SK-N-SH (cell line): ENCODE data around the gene TTYH3. TPM values are rescaled to one million over a fixed set of nuclear protein-coding genes. Genes with fewer than 3 reads are reported as not detected.
"Not testable (repeated sequence)": the region's sequence is repeated elsewhere in the genome, so short reads cannot be mapped to it uniquely, and the experiment has no call there.

ENCODE experiments used
- CTCF ChIA-PET: fragments of 300-600, 350-600 bp; formaldehyde crosslinking; extraction: SDS; loops from one replicate; lab custom pipeline; 2021; lab: Yijun Ruan, JAX
- POLR2A ChIA-PET: fragments of 350-600 bp; sonication (Branson Sonifier 250); formaldehyde crosslinking; extraction: SDS; loops from one replicate; lab custom pipeline; 2020; ENCODE audit warnings: antibody characterized with exemption, inconsistent platforms; lab: Yijun Ruan, JAX
- DNase-seq: peaks from one replicate; pipeline ENCODE4 v3.0.0; 2012
- H2AFZ ChIP-seq: fragments of 200-600 bp; sonication (generic); 2 replicates; pipeline ENCODE4 v1.8.1; 2016; ENCODE audit warnings: antibody characterized with exemption, mild to moderate bottlenecking, low read depth
- H3F3A ChIP-seq: fragments of 200-600 bp; sonication (generic); replicated peaks from 2 replicates; pipeline ENCODE3; 2016; ENCODE audit warnings: antibody characterized with exemption, mild to moderate bottlenecking; ENCODE audit not compliant: insufficient read depth
- H3K27ac ChIP-seq, 2 experiments: fragments of 200-500 bp in 1 of 2; fragments of 200-600 bp in 1 of 2; sonication (Bioruptor generic) in 1 of 2; sonication (generic), shearing (Covaris generic) in 1 of 2; 2 replicates each; pipeline versions ENCODE4 v1.5.1 to v1.6.1; 2014 to 2016; ENCODE audit warnings: low read depth in 2 of 2, inconsistent platforms in 1 of 2, low read length in 1 of 2, mild to moderate bottlenecking in 1 of 2, mixed read lengths in 1 of 2
- H3K27me3 ChIP-seq: fragments of 200-600 bp; sonication (generic), shearing (Covaris generic); 2 replicates; pipeline ENCODE4 v1.6.1; 2016; ENCODE audit warnings: mixed run types; ENCODE audit not compliant: insufficient read depth
- H3K36me3 ChIP-seq, 2 experiments: fragments of 200-500 bp in 1 of 2; fragments of 200-600 bp in 1 of 2; sonication (Bioruptor generic) in 1 of 2; sonication (generic) in 1 of 2; replicated peaks in 1 of 2; 2 replicates each; pipeline versions ENCODE3 to v1.5.1; 2014 to 2016; ENCODE audit warnings: low read length in 1 of 2, mild to moderate bottlenecking in 1 of 2; ENCODE audit not compliant: insufficient read depth in 2 of 2, control insufficient read depth in 1 of 2
- H3K4me1 ChIP-seq, 2 experiments: fragments of 200-500 bp in 1 of 2; fragments of 200-600 bp in 1 of 2; sonication (Bioruptor generic) in 1 of 2; sonication (generic), shearing (Covaris generic) in 1 of 2; 2 replicates each; pipeline versions ENCODE4 v1.5.1 to v1.6.1; 2014 to 2016; ENCODE audit warnings: low read depth in 1 of 2, low read length in 1 of 2, mixed run types in 1 of 2; ENCODE audit not compliant: insufficient read depth in 2 of 2, control insufficient read depth in 1 of 2
- H3K4me2 ChIP-seq: fragments of 200-600 bp; sonication (generic), shearing (Covaris generic); 2 replicates; pipeline ENCODE4 v1.6.1; 2017; ENCODE audit warnings: mixed run types
- H3K4me3 ChIP-seq, 2 experiments: fragments of 200-500 bp in 1 of 2; fragments of 200-600 bp in 1 of 2; sonication (Bioruptor generic) in 1 of 2; sonication (generic), shearing (Covaris generic) in 1 of 2; 2 replicates each; pipeline versions ENCODE4 v1.5.1 to v1.8.1; 2014 to 2016; ENCODE audit warnings: low read depth in 2 of 2, inconsistent platforms in 1 of 2, low read length in 1 of 2, mild to moderate bottlenecking in 1 of 2, mixed read lengths in 1 of 2, moderate library complexity in 1 of 2
- H3K79me2 ChIP-seq: fragments of 200-600 bp; sonication (generic); 2 replicates; pipeline ENCODE4 v1.8.1; 2017; ENCODE audit warnings: mild to moderate bottlenecking; ENCODE audit not compliant: insufficient read depth
- H3K9ac ChIP-seq: fragments of 200-600 bp; sonication (generic); 2 replicates; pipeline ENCODE4 v1.6.1; 2017; ENCODE audit warnings: mixed run types
- H3K9me2 ChIP-seq: fragments of 200-600 bp; sonication (generic); 2 replicates; pipeline ENCODE4 v1.6.1; 2017; ENCODE audit warnings: mixed run types
- H3K9me3 ChIP-seq: fragments of 200-600 bp; sonication (generic); 2 replicates; pipeline ENCODE4 v1.6.1; 2017; ENCODE audit warnings: mixed run types, mild to moderate bottlenecking, moderate library complexity
- H4K20me1 ChIP-seq: fragments of 200-600 bp; sonication (generic); 2 replicates; pipeline ENCODE4 v1.6.1; 2017; ENCODE audit warnings: mild to moderate bottlenecking, mixed run types; ENCODE audit not compliant: insufficient read depth
- ELF1 ChIP-seq: IDR thresholded peaks from 2 replicates; pipeline ENCODE4 v1.4.0; 2012
- EZH2phosphoT487 ChIP-seq: fragments of 200-600 bp; sonication (generic); IDR thresholded peaks from 2 replicates; pipeline ENCODE4 v1.6.1; 2017; ENCODE audit warnings: low read depth, mixed run types, mild to moderate bottlenecking, antibody characterized with exemption, moderate library complexity, borderline replicate concordance
- FOSL2 ChIP-seq: IDR thresholded peaks from 2 replicates; pipeline ENCODE4 v1.4.0; 2012; ENCODE audit warnings: low read depth, mild to moderate bottlenecking, moderate library complexity, borderline replicate concordance
- FOXM1 ChIP-seq: IDR thresholded peaks from 2 replicates; pipeline ENCODE4 v1.4.0; 2012; ENCODE audit warnings: low read depth, mild to moderate bottlenecking
- GATA2 ChIP-seq: sonication (generic); formaldehyde crosslinking; IDR thresholded peaks from 2 replicates; pipeline ENCODE4 v1.5.0; 2020; ENCODE audit warnings: mild to moderate bottlenecking, missing genetic modification reagents
- JUND ChIP-seq: IDR thresholded peaks from 2 replicates; pipeline ENCODE4 v1.4.0; 2012
- NRF1 ChIP-seq: IDR thresholded peaks from 2 replicates; pipeline ENCODE4 v1.6.1; 2012; ENCODE audit warnings: low read depth, mild to moderate bottlenecking, low read length
- PBX3 ChIP-seq: IDR thresholded peaks from 2 replicates; pipeline ENCODE4; 2012
- POLR2AphosphoS5 ChIP-seq: IDR thresholded peaks from 2 replicates; pipeline ENCODE4 v1.6.1; 2012; ENCODE audit warnings: low read depth, low read length
- RAD21 ChIP-seq: IDR thresholded peaks from 2 replicates; pipeline ENCODE4 v1.6.1; 2012; ENCODE audit warnings: mild to moderate bottlenecking, low read length
- RXRA ChIP-seq: IDR thresholded peaks from 2 replicates; pipeline ENCODE4 v1.4.0; 2012; ENCODE audit warnings: low read depth, mild to moderate bottlenecking, borderline replicate concordance
- SMC3 ChIP-seq: IDR thresholded peaks from 2 replicates; pipeline ENCODE4 v1.6.1; 2012; ENCODE audit warnings: low read depth, low read length, improper control_type of control experiment
- USF1 ChIP-seq: IDR thresholded peaks from 2 replicates; pipeline ENCODE4 v1.4.0; 2012; ENCODE audit warnings: low read depth, borderline replicate concordance
- YY1 ChIP-seq: IDR thresholded peaks from 2 replicates; pipeline ENCODE4 v1.4.0; 2012; ENCODE audit warnings: low read depth, mild to moderate bottlenecking
- WGBS: methylation state at CpG from one replicate; pipeline ENCODE4 v1.1.6; 2017; ENCODE audit warnings: low lambda C conversion rate; 5-methylcytosine and 5-hydroxymethylcytosine counted together
- polyA plus RNA-seq, 3 experiments: library from polyadenylated mRNA; depleted of rRNA; stranded (reverse); fragments of >200 nt; gene quantifications; 2 replicates each; pipeline ENCODE4 v1.2.3, GENCODE V29; 2012
- TF ChIP-seq, protein P1 (sequence below): IDR thresholded peaks from 2 replicates; pipeline ENCODE4 v1.4.0; 2012; ENCODE audit warnings: low read depth
- TF ChIP-seq, protein P2 (sequence below): fragments of 150-350 bp; IDR thresholded peaks from 2 replicates; pipeline ENCODE4 v1.6.1; 2017; ENCODE audit warnings: antibody characterized with exemption, low read length, low read depth, borderline replicate concordance

Gene TTYH3
- polyA plus RNA-seq, 1 of the 3 experiments (the other 2 are of a cell fraction), result 105 TPM

DNA sequence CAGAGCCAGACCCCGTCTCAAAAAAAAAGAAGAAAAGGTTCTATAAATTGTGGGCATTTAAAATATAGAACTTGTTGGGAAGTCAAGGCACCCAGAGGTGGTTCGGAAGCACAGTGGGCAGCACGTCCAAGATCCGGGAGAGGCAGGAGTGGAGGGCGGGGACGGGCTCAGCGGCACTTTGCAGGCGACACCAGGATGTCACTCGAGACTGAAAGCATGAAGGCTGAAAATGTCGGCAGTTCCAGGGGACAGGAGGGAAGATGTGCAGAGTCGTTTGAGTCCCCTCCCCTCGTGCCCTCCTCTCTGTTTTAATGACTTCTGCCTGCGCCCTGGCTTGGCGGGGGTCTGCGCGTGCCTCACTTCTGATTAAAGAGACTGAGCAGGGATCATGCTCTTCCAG is 42.4 kb upstream of the TTYH3 start:
- H3K9me2 ChIP-seq, result no peaks in the 10 kb centered on the region
- CTCF ChIA-PET, result interaction anchor here (0.7 to 2.3 kb wide), 6 partner anchors 10 to 121 kb away, joined by 3 to 7 read pairs (median 4); no protein-coding TSS in a partner anchor
- H3K36me3 ChIP-seq, result peaks cover 19 to 37% of the 10 kb centered on the region in 2 experiments
- no peaks in the 10 kb centered on the region for H3K4me1 ChIP-seq
- H3K27ac ChIP-seq, result no peak overlapping the region
- POLR2A ChIA-PET, result interaction anchor here (0.7 kb wide), 1 partner anchor 42 kb away, joined by 3 read pairs; no protein-coding TSS in a partner anchor
- DNase-seq, result no peak
- H3K27me3 ChIP-seq, result no peaks in the 10 kb centered on the region
- H3K9me3 ChIP-seq, result no peaks in the 10 kb centered on the region
- H3K4me2 ChIP-seq, result no peak overlapping the region
- no peak overlapping the region for H3K9ac ChIP-seq
- H2AFZ ChIP-seq, result no peak overlapping the region
- WGBS, result 95% methylated on average over 16 of the region's 16 CpGs
- TF ChIP-seq YY1, result no peak
- TF ChIP-seq, protein P1, sequence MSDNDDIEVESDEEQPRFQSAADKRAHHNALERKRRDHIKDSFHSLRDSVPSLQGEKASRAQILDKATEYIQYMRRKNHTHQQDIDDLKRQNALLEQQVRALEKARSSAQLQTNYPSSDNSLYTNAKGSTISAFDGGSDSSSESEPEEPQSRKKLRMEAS, result no peak
- no peak for TF ChIP-seq PBX3
- no peak for TF ChIP-seq RXRA
- TF ChIP-seq ELF1, result no peak
- TF ChIP-seq GATA2, result no peak
- no peak for TF ChIP-seq EZH2phosphoT487
- no peak for TF ChIP-seq NRF1
- no peak for TF ChIP-seq FOSL2
- TF ChIP-seq RAD21, result no peak
- TF ChIP-seq, protein P2, sequence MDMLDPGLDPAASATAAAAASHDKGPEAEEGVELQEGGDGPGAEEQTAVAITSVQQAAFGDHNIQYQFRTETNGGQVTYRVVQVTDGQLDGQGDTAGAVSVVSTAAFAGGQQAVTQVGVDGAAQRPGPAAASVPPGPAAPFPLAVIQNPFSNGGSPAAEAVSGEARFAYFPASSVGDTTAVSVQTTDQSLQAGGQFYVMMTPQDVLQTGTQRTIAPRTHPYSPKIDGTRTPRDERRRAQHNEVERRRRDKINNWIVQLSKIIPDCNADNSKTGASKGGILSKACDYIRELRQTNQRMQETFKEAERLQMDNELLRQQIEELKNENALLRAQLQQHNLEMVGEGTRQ, result no peak
- no peak for TF ChIP-seq USF1
- no peak for TF ChIP-seq POLR2AphosphoS5
- no peak for TF ChIP-seq SMC3
- TF ChIP-seq JUND, result no peak
- no peak for TF ChIP-seq FOXM1
- H3K79me2 ChIP-seq, result no peaks in the 10 kb centered on the region
- no peaks in the 10 kb centered on the region for H4K20me1 ChIP-seq
- no peak overlapping the region for H3K4me3 ChIP-seq
- no peaks in the 10 kb centered on the region for H3F3A ChIP-seq

DNA sequence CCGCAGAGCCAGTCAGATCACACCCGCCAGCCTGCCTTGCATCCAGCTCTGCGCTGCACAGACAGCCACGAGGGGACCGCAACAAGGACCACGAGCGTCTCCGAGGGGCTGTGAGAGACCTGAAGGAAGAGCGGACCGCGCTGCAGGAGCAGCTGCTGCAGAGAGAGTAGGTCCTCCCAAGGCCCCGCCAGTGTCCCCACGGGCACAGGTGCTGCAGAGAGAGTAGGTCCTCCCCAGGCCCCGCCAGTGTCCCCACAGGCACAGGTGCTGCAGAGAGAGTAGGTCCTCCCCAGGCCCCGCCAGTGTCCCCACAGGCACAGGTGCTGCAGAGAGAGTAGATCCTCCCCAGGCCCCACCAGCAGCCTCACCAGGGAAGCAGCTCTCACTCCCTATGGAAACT is 41.8 kb upstream of the TTYH3 start:
- H3K36me3 ChIP-seq, result peaks cover 20 to 39% of the 10 kb centered on the region in 2 experiments
- H3K27ac ChIP-seq, H3F3A ChIP-seq, H3K9me3 ChIP-seq, H3K4me2 ChIP-seq, H3K9ac ChIP-seq, H3K79me2 ChIP-seq, H3K4me1 ChIP-seq, H3K4me3 ChIP-seq, H3K9me2 ChIP-seq, H4K20me1 ChIP-seq, DNase-seq, H2AFZ ChIP-seq, H3K27me3 ChIP-seq: not testable (repeated sequence)
- ChIA-PET POLR2A (interaction anchor here (0.7 kb wide), 1 partner anchor 41 kb away, joined by 3 read pairs; no protein-coding TSS in a partner anchor), CTCF (interaction anchor here (0.6 to 2.3 kb wide), 6 partner anchors 10 to 121 kb away, joined by 3 to 7 read pairs (median 3); no protein-coding TSS in a partner anchor)
- WGBS, result 91% methylated on average over 14 of the region's 15 CpGs
